ENCODE results near the gene KBTBD13.

Gene KBTBD13

DNA sequence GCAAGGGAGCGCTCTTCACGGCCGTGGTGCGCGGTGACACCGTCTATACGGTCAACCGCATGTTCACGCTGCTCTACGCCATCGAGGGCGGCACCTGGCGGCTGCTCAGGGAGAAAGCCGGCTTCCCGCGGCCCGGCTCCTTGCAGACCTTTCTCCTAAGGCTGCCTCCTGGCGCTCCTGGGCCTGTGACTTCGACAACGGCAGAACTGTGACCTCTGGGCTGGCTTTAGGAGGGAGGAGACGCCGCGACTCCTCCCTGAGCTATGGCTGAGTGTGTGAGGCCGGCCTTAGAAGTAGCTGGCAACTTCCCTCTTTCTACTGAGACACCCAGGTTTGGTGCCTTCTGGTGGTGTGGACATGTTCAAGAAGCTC, 1.4 kb downstream of the KBTBD13 start:
- no peak for TF ChIP-seq SIN3A (IDR thresholded peaks at IDR 0.05; ENCODE audit: borderline replicate concordance, insufficient read depth, low read length)
- TF ChIP-seq, protein P1, sequence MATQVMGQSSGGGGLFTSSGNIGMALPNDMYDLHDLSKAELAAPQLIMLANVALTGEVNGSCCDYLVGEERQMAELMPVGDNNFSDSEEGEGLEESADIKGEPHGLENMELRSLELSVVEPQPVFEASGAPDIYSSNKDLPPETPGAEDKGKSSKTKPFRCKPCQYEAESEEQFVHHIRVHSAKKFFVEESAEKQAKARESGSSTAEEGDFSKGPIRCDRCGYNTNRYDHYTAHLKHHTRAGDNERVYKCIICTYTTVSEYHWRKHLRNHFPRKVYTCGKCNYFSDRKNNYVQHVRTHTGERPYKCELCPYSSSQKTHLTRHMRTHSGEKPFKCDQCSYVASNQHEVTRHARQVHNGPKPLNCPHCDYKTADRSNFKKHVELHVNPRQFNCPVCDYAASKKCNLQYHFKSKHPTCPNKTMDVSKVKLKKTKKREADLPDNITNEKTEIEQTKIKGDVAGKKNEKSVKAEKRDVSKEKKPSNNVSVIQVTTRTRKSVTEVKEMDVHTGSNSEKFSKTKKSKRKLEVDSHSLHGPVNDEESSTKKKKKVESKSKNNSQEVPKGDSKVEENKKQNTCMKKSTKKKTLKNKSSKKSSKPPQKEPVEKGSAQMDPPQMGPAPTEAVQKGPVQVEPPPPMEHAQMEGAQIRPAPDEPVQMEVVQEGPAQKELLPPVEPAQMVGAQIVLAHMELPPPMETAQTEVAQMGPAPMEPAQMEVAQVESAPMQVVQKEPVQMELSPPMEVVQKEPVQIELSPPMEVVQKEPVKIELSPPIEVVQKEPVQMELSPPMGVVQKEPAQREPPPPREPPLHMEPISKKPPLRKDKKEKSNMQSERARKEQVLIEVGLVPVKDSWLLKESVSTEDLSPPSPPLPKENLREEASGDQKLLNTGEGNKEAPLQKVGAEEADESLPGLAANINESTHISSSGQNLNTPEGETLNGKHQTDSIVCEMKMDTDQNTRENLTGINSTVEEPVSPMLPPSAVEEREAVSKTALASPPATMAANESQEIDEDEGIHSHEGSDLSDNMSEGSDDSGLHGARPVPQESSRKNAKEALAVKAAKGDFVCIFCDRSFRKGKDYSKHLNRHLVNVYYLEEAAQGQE (IDR thresholded peaks at IDR 0.05; ENCODE audit: insufficient read depth in 1 of 2, low read depth in 2 of 2, low read length in 2 of 2) = no peak
- no peak for TF ChIP-seq FOXP2 (optimal IDR thresholded peaks at IDR 0.05; ENCODE audit: borderline replicate concordance, extremely low read depth, extremely low read length, insufficient read depth)
- no peak for TF ChIP-seq POLR2AphosphoS5 (IDR thresholded peaks at IDR 0.05; ENCODE audit: low read depth, low read length)
- no peak for TF ChIP-seq TAF1 (IDR thresholded peaks at IDR 0.05; ENCODE audit: borderline replicate concordance, insufficient read depth, low read length)

DNA sequence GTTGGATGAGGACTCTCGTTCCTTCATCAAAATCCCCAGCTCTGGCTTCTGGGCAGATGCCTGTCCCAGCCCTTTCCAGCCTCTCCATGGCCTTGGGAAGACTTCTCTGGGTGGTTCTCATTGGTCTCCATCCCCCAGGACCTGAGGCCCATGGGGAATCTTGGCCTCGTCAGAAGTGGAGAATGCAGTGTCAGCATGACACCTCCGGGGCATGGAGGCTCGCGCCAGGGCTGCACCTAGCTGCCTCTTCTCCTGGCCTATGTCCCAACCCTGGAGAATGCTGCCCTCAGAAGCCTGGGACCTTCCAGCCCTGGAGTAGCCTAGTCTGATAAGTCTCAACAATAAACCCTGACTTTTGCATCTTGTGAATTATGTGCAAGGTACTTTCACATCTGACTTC, 3.0 kb downstream of the KBTBD13 start:
- TF ChIP-seq FOXP2 (optimal IDR thresholded peaks at IDR 0.05; ENCODE audit: borderline replicate concordance, extremely low read depth, extremely low read length, insufficient read depth) = no peak
- TF ChIP-seq, protein P1 (IDR thresholded peaks at IDR 0.05; ENCODE audit: insufficient read depth in 1 of 2, low read depth in 2 of 2, low read length in 2 of 2) = no peak
- no peak for TF ChIP-seq SIN3A (IDR thresholded peaks at IDR 0.05; ENCODE audit: borderline replicate concordance, insufficient read depth, low read length)
- no peak for TF ChIP-seq TAF1 (IDR thresholded peaks at IDR 0.05; ENCODE audit: borderline replicate concordance, insufficient read depth, low read length)
- no peak for TF ChIP-seq POLR2AphosphoS5 (IDR thresholded peaks at IDR 0.05; ENCODE audit: low read depth, low read length)

DNA sequence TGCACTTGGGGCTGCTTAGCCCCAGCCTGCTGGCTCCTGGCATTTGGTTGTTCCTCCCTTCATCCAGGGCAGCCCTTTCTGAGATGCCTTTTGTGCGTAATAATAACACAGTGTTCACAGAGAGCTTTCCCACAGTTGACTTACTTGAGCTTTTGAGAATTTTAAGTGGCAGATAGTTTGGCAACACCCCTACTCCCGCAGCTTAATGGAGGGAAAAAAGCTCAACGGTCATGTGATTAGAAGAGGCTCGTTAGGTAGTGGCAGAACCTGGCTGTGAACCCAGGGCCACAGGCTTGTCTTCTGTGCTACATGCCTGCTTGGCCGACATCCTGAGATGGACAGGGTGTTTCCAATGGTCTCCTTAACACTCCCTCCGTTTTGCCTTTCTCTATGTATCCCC, 4.7 kb downstream of the KBTBD13 start:
- TF ChIP-seq POLR2AphosphoS5 (IDR thresholded peaks at IDR 0.05; ENCODE audit: low read depth, low read length) = no peak
- TF ChIP-seq, protein P1 (IDR thresholded peaks at IDR 0.05; ENCODE audit: insufficient read depth in 1 of 2, low read depth in 2 of 2, low read length in 2 of 2) = no peak
- no peak for TF ChIP-seq FOXP2 (optimal IDR thresholded peaks at IDR 0.05; ENCODE audit: borderline replicate concordance, extremely low read depth, extremely low read length, insufficient read depth)
- no peak for TF ChIP-seq SIN3A (IDR thresholded peaks at IDR 0.05; ENCODE audit: borderline replicate concordance, insufficient read depth, low read length)
- no peak for TF ChIP-seq TAF1 (IDR thresholded peaks at IDR 0.05; ENCODE audit: borderline replicate concordance, insufficient read depth, low read length)

DNA sequence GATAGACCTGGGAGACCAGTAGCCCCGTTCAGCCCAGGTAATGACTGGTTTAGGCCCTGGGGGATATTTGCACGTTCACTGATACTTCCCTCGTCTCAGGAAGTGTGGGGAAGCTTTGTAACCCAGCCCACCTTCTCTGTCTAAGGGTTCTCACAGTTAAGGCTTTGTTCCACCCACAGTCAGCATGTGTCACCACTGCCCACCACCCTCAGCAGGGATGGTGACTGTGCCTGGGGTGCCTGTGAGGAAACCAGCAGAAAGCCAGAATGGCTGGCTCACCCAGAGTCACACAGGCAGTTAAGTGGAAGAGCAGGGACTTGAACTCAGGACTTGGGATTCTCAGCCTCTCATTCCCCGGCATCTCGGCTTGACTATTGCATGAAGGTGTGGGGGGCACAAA, 5.2 kb downstream of the KBTBD13 start:
- no peak for TF ChIP-seq FOXP2 (optimal IDR thresholded peaks at IDR 0.05; ENCODE audit: borderline replicate concordance, extremely low read depth, extremely low read length, insufficient read depth)
- TF ChIP-seq TAF1 (IDR thresholded peaks at IDR 0.05; ENCODE audit: borderline replicate concordance, insufficient read depth, low read length) = no peak
- no peak for TF ChIP-seq SIN3A (IDR thresholded peaks at IDR 0.05; ENCODE audit: borderline replicate concordance, insufficient read depth, low read length)
- TF ChIP-seq, protein P1 (IDR thresholded peaks at IDR 0.05; ENCODE audit: insufficient read depth in 1 of 2, low read depth in 2 of 2, low read length in 2 of 2) = no peak
- TF ChIP-seq POLR2AphosphoS5 (IDR thresholded peaks at IDR 0.05; ENCODE audit: low read depth, low read length) = no peak

All from PFSK-1 (cell line).